ENCODE results near the gene MYNN.

MYNN gene

DNA sequence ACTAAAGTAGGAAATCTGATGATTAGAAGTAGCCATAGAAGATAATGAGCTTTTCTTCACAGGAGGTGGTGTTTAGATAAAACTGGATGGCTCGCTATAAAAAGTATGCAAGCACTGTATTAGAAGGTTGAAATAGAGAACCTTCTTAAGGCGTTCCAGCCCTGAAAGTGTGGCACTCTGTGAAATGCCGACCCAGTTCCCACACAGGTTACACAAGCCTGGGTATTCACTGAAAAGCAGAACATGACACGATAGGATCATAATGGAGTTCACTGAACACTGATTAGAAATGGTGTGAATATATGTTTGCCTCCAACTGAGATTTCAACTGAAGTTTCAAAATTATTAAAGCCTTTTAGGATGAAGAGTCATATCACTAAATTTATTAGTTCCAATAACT lies 54.5 kb downstream of the MYNN start:
- no peak for DNase-seq (ENCODE audit: low read depth, low spot score)

DNA sequence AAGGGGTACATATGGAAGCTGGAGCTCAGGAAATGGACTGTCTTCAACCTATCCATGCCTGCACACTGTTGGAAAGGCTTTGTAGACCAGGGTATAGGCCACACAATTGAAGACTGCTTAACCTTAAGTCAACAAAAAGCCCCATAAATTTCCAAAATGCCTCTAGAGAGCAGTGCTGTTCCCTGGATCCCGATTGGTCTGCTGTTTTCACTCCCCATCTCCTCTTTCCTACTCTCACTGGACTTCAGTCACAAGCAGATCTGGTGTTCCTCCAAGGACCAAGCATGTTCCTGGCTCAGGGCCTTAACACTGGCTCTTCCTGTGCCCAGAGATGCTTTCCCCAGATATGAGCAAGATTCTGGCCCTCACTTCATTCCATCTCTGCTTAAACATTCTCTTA lies 62.3 kb downstream of the MYNN start:
- no peak for DNase-seq (ENCODE audit: low read depth, low spot score)

DNA sequence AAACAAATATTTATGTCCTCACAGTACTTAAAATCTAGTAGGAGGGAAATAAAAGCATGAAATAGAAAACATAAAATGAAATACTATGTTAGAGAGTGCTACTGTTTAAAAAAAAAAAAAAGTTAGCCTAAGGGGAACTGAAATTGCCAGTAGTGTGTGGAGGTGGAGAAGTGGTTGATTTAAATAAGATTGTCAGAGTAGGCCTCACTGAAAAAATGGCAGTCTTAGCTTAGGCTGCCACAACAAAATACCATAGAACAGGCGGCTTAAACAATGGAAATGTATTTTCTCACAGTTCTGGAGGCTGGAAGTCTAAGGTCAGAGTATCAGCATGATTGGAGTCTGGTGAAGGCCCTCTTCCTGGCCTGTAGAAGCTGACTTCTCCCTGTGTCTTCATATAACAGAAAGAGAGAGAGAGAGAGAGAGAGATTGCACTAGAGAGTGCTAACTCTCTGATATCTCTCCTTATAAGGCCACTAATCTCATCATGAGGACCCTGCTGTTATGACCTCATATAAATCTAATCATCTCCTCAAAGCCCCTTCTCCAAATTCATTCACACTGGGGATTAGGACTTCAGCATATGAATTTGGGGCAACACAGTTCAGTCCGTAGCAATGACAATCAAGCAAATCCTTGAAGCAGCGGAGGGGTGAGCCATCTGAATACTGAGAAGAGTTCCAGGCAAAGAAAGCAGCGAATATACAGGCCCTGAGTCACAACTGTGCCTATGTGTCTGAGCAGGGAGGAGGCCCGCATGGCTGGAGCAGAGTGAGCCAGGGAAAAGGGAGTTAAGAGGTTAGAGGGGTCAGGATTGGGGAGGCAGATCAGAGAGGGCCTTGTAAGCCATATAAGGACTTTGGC lies 63.1 kb downstream of the MYNN start:
- DNase-seq (ENCODE audit: low read depth, low spot score), result no peak

DNA sequence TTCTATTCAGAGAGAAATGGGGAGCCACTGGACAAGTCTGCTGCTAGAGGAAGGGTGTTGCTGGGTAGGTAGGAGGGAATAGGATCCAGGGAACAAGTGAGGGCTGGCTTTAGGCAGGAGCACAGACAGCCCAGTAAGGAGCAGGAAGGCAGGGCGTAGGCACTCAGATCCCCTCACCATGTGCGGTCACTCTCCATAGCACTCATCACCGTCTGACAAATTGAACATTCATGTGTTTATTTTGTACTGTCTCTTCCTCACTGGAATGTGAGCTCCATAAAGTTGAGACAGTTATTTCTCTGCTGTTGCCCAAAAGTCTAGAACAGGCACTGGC lies 63.7 kb downstream of the MYNN start:
- no peak for DNase-seq (ENCODE audit: low read depth, low spot score)

DNA sequence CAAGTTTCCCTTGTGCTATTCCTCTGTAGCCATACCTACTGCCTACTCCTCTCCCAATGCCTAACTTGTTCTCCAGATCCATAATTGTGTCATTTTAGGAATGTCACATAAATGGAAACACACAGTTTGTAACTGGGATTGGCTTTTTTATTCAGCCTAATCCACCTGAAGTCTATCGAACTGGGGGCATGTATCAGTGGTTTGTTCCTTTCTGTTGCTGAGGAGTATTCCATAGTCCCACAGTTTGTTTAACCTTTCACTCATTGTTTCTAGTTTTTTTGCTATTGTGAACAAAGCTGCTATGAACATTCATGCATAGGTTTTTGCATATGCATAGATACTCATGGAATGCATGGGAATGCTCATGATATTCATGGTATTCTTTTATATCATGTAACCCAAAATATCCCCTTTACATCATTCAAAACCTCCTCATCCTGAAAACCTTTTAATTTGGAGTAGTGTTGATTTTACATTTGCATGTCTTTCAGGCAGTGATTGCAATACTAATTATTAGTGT lies 65.4 kb downstream of the MYNN start:
- DNase-seq (ENCODE audit: low read depth, low spot score), result no peak
